ENCODE measurements around the gene TAS1R1.
"Not testable (repeated sequence)": the region's sequence is repeated elsewhere in the genome, so short reads cannot be mapped to it uniquely, and the experiment has no call there.

The TAS1R1 gene

DNA sequence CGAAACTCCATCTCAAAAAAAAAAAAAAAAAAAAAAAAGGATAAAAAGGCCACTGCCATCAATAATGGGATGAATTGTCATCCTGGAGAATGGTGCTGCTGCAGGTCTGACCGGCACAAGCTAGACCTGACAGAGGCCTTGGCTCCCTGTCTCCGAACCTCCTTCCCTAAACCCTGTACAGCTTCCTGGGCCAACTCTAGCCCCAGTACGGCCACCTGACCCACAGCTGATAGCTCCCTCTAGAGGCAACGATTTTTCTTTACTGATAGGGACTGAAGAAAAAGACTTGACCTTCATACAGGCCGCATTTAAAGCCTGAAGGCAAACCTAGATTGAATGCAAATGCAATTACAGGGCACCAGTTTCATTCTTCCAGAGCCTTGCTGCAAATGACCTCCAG lies 31.5 kb upstream of the TAS1R1 start:
- DNase-seq, result no peak

GRCh38 chr1:6526316-6526715 lies 28.8 kb upstream of the TAS1R1 start:
- no peak for DNase-seq

- DNase-seq, result no peak
Measured at GRCh38 chr1:6528492-6528891, 26.6 kb upstream of the TAS1R1 start.

DNA sequence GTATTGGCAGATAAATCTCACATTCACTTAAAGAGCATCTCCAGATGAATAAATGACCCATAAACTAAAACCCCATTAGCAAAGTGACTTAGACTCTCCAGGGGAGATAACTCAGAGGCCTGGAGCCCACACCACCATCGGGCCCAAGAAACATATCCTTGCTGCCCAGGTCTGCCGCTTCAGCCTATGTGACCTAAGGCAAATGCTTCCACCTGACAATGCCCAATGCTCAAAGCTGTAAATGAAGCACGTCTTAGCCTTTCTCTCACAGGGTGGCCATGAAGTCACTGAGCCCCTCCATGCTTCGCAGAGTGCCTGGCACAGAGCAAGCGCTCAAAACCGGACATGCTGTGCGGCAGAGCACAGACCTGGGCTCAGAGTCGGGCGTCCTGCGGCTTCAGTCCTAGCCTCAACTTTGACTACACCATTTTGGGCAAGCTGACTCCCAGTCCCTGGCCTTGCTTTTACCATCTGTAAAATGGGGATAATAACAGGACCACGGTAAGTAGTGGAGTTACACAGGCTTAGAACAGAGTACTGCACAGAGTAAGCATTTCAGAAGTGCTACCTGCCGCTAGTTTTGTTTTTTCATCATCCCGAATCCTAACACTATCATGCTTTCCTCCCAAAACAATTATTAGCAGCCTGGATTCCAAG lies 24.5 kb upstream of the TAS1R1 start:
- DNase-seq, result no peak

DNA sequence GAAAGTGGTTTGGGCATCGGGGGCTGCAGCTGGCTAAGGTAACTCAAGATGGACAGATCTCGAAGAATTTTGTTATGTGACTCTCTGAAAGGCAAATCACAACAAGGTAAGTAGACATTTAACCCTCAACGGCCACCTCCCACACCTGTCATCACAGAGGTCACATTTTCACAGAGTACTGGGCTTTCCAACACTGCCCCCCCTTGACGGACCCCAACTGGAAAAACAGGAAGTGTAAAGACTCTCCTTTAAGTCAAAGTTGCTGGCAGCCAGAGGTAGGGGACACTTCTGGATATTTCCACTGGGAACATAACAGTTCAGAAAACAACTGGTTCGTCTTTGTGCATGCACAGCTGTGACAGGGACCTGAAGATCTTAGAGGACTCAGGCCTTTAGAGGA lies 23.1 kb upstream of the TAS1R1 start:
- no peak for DNase-seq

DNA sequence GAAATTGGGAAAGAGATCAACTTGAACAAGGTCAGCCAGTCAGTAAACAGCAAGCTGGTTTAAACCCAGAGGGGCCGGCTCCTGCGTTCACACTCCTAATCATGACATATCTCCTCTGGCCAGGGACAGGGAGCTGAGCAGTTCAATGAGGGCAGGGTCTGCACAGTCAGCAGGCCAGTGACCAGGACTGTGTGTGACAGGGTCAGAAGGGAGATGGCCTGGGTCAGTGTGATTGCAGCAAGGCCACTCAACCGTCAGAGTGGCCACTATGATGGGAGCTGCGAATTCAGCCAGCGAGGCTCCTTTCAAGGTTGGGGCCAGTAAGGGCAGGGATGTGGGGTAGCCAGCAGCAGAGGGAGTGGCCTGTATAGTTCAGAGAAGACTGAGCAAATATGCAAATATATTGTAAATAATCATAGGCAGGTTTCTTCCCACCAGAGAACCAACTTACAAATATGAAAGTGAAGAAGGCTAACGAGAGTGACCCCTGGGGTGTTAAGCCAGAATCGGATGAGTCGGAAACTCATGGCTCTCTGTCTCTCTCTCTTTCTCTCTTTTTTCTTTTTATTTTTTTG lies 20.8 kb upstream of the TAS1R1 start:
- DNase-seq, result no peak

DNA sequence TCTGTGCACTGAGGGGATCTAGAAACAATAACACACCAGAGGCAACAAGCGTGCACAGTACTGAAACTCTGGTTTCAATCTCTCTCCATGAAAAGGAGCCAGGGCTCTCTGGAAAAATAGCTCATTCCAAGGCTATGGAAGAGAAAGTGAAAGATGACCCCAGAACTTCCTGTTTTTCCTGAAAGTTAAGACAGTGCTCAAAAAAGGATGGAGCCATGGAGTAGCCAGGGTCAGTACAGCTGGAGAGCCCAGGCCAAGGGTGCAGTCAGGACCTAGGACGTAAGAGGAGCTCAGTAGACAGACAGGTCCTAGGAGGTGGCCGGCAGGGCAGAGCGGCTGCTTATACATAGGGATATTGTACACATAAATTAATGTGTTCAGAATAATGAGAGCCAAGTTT lies 19.9 kb upstream of the TAS1R1 start:
- DNase-seq, result no peak

GRCh38 chr1:6536291-6536690 lies 18.8 kb upstream of the TAS1R1 start:
- no peak for DNase-seq

DNA sequence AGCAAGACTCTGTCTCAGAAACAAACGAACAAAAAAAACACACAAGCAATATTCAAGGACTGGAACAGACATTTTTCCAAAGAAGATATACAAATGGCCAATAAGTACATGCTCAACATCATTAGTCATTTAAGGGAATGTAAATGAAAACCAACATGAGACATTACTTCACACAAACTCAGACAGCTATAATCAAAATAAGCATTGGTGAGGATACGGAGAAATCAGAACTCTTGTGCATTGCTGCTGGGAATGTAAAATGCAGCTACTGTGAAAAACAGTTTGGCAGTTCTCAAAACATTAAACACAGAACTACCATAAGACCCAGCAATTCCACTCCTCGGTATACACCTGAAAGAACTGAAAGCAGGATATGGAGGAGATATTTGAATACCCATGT lies 16.2 kb upstream of the TAS1R1 start:
- no peak for DNase-seq

DNA sequence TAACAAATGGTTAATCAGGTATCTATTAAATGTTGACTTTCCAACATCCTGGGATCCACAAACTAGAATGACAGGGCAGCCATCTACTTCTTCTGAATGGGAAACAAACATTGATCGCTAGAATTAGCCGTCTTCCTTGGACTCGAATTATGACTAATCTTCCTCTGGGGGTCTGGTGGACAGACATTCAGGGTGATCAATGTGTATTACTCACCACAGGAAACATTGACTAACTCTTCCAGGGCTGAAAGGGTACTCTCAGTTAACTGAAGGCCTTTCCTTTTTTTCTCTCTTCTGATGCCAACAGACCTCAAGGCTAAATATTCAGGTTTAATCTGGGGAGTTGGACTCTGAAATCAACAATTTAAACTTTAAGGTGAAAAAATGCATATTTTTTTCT lies 10.3 kb upstream of the TAS1R1 start:
- no peak for DNase-seq

DNA sequence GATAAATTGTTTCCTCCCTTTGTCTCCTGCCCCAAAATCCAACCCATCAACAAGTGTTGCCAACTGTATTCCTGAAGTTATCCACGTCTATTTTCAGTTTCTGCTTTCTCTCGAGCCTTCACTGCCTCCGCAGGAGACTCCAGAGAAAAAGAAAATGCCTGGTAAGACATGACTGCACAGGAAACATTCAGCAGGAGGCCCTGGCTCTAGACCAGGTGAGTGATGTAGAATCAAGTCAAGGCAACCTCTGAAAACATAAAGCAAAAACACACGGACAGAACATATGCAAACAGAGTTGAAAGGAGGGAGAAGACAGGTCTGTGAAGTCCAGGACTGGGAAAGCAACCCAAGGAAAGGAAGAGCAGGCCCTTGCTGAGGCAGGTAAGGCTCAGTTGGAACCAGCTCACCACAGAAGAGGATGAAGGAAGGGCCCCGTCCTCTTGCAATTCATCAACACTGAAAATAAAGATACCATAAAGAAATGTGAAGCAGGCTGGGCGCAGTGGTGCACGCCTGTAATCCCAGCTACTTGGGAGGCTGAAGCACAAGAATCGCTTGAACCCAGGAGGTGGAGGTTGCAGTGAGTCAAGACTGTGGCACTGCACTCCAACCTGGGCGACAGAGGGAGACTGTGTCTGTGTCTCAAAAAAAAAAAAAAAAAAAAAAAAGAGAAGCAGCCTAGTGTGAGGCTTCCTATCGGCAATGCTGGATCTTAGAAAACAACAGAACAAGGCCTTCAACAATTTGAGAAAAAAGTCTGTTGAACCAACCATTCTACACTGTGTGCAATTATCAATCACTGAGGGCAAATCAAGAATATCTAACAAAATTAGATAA lies 9.6 kb upstream of the TAS1R1 start:
- peak in 1 of 2 donors; percentile 13 for DNase-seq

DNA sequence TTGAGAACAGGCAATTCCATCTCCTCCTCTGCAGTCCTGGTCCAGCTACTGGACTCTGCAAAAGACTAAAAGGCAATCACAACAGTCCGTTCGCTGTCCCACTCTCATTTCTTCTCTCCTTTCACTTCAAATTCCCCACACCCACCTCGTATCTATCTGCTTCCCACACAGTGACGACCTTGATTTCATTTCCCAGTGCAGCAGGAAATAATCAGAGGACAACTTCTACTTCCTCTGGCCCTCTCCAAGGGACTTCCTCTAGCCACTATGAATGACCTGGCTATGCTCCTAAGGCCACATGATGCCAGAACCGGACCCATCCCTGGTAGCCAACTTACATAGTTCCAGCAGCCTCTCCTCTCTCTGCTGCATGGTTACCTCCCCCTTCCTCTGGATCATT lies 8.8 kb upstream of the TAS1R1 start:
- no peak for DNase-seq

DNA sequence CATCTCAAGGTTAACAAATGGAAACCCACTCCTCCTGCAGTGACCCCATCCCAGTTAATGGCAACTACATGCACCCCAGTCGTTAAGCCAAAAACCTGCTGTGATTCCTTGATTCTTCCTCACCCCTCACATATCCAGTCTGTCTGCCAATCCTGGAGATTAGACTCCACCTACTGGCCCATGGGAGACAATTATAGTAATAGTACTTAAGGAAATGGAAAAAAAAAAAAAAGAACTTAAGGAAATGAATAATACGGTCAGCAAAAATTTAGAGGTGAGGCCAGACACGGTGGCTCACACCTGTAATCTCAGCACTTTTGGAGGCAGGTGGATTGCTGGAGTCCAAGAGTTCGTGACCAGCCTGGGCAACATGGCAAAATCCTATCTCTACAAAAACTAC lies 7.8 kb upstream of the TAS1R1 start:
- no peak for DNase-seq

DNA sequence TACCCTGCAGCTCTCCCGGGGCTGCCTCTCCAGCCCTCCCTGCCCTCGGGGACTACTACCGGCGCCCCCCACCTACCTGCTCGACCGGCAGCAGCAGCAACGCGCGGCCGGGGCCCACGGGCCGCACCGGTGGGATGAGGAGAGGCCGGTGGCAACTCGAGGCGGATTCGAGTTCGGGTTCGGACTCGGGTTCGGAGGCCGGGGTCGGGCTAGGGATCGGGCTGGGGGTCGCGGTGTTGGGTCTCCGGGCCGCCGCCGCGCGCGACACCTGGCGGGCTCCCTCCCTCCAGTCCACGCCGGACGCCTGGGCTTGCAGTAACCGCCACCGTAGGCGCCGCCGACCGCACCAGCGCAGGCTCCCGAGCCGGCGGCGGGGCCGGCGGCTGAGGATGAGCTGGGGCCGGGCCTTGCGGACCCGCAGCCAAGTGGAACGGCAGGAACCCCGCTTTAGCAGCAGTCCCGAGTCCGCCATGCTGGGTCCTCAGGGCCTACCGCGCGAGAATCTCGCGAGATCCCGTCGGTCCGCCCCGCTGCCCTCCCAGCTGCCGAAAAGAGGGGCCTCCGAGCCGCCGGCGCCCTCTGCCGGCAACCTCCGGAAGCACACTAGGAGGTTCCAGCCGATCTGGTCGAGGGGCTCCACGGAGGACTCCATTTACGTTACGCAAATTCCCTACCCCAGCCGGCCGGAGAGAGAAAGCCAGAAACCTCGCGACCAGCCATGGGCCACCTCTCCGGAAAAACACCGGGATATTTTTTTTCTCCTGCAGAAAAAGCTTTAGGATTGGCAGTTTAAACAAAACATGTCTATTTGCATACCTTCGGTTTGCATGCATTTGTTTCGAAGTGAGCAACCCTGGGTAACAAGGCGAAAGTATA lies 838 bp upstream of the TAS1R1 start, which contains the start of gene NOL9:
TSS of gene NOL9 (minus strand) at position 483 of the 876 bp plus-strand sequence. CDS start at position 472, 11 bp downstream.
- DNase-seq, result peak; percentile 94 to 95

DNA sequence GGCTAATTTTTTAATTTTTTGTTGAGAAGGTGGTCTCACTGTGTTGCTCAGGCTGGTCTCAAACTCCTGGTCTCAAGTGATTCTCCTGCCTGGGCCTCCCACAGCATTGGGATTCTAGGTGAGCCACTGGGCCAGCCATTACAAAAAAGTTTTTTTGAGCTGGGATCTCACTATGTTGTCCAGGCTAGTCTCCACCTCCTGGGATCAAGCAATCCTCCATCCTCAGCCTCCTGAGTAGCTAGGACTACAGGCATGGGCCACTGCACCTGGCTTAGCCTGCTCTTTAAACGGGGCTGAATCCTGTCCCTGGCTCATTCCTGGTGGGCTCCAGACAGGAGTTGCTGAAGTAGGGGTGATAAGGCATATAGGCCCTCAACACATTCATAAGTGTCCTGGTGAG lies 2.5 kb downstream of the TAS1R1 start:
- no peak for DNase-seq

- DNase-seq, result not testable (repeated sequence)
Measured at GRCh38 chr1:6559161-6559560, 4.1 kb downstream of the TAS1R1 start.

DNA sequence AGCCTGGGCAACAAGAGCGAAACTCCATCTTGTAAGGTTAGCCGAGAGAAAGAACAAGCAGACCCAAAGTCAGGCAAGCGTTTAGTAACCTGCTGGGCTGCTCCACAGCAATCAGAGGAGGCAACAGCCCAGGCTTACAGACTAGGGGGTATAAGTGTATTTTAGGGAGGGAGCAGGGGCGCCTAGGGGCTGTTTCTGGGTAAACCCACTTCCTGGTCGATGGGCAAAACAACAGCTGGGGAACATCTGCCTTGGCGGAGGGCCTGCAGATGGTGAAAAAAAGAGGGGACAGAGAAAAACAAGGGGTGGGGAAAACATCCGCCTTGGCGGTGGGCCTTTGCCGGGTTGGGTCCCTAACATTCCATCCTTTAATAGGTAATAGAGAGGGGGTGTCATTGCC lies 5.2 kb downstream of the TAS1R1 start:
- no peak for DNase-seq

- DNase-seq, result no peak
Measured at GRCh38 chr1:6569033-6569432, 13.9 kb downstream of the TAS1R1 start.

DNA sequence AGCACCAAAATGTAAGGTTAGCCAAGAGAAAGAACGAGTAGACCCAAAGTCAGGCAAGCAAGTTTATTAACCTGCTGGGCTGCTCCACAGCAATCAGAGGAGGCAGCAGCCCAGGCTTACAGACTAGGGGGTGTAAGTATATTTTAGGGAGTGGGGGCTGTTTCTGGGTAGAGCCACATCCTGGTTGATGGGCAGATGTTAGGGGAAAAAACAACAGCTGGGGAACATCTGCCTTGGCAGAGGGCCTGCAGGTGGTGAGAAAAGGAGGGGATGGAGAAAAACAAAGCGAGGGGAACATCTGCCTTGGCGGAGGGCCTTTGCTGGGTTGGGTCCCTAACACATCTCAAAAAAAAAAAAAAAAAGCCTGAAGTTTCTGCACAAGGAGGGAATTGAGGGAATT lies 15.0 kb downstream of the TAS1R1 start:
- no peak for DNase-seq

DNA sequence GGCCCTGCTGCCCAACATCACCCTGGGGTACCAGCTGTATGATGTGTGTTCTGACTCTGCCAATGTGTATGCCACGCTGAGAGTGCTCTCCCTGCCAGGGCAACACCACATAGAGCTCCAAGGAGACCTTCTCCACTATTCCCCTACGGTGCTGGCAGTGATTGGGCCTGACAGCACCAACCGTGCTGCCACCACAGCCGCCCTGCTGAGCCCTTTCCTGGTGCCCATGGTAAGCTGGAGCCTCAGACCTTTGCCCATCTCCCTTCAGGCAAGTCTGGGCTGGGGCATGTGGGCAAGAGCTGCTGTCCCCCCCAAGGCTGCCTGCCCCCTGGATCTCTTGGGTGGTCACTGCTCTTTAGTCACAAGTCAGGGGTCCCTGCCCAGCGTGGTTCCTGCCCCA lies 15.9 kb downstream of the TAS1R1 start:
- no peak for DNase-seq

DNA sequence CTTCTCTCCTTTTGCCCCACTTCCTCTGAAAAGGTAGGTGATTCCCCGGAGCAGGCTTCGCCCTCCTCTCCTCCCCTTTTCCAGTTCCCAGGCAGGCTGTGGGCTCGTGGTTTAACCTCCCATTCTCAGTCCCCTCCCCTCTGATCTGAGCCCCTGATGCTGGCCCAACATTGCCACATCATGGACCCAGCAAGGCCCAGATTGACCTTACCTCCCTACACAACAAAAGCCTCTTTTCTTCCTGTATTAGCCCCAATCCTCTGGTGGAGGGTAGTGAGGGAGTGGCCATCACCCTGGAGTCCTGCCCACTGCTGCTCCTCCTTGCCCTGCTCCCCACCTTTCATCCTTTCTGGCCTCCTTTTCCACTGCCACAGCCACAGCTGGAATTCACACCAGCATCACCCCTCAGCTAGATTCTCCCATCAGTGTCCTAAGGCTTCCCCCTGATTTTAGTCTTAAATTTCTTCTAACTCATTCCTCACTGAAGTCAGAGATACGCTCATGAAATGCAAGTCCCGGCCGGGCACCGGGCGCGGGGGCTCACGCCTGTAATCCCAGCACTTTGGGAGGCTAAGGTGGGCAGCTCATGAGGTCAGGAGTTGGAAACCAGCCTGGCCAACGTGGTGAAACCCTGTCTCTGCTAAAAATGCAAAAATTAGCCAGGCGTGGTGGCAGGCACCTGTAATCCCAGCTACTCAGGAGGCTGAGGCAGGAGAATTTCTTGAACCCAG lies 17.7 kb downstream of the TAS1R1 start:
- DNase-seq, result no peak

- DNase-seq, result no peak
Measured at GRCh38 chr1:6574025-6574620, 19.0 kb downstream of the TAS1R1 start.
